ENCODE data around the gene PLEKHG3. TPM values are rescaled to one million over a fixed set of nuclear protein-coding genes. Genes with fewer than 3 reads are reported as not detected.

Gene PLEKHG3
- total RNA-seq, 2 donors from 2014 or later, result 57.8 to 69.7 TPM

DNA sequence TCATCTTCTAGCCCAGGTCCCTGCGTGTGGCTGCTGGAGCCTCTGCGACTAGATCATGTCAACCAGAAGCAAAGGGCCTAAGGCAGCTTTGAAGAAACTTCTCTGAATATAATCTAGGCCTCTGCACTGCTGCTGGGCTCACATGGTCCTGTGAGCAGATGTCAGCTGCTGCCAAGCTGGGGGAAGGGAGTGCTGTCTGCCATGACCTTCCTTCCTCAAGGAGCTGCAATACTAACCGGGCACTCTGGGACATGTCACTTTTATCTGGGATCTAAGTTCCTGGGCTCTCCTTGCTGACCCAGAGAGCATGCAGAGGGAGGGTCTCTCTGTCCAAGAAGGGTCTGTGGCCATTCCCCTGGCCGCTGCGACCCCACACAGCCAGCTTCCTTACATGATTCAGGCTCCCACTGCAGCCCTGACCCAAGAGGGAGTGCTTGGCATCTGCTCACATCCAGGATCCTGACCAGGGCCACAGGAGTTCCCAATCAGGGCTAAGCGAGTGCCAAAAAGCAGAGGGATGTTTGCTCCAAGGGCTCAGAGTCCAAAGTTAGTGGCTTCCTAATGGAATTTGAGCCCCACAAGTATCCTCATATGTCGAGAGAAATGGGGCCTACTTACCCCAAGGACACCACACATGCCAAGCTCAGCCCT lies 74.0 kb downstream of the PLEKHG3 start:
- H3K27ac ChIP-seq, result no peak overlapping the region
- no peak for DNase-seq (ENCODE audit: low spot score)
- H3K4me1 ChIP-seq (replicated peaks), result no peaks in the 10 kb centered on the region
- H3K27me3 ChIP-seq (replicated peaks; ENCODE audit: insufficient read depth), result no peaks in the 10 kb centered on the region
- WGBS, result 83% methylated on average over 7 of the region's 7 CpGs
- H3K36me3 ChIP-seq, result no peaks in the 10 kb centered on the region
- TF ChIP-seq, protein P1, sequence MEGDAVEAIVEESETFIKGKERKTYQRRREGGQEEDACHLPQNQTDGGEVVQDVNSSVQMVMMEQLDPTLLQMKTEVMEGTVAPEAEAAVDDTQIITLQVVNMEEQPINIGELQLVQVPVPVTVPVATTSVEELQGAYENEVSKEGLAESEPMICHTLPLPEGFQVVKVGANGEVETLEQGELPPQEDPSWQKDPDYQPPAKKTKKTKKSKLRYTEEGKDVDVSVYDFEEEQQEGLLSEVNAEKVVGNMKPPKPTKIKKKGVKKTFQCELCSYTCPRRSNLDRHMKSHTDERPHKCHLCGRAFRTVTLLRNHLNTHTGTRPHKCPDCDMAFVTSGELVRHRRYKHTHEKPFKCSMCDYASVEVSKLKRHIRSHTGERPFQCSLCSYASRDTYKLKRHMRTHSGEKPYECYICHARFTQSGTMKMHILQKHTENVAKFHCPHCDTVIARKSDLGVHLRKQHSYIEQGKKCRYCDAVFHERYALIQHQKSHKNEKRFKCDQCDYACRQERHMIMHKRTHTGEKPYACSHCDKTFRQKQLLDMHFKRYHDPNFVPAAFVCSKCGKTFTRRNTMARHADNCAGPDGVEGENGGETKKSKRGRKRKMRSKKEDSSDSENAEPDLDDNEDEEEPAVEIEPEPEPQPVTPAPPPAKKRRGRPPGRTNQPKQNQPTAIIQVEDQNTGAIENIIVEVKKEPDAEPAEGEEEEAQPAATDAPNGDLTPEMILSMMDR (IDR thresholded peaks at IDR 0.05), result no peak
- TF ChIP-seq POLR2A (IDR thresholded peaks at IDR 0.05) (no peak), POLR2AphosphoS5 (IDR thresholded peaks at IDR 0.05) (no peak)
- intact Hi-C loops (cut with DNase I), result no loop called here
- H3K9me3 ChIP-seq, result no peaks in the 10 kb centered on the region
- H3K4me3 ChIP-seq, result no peak overlapping the region

DNA sequence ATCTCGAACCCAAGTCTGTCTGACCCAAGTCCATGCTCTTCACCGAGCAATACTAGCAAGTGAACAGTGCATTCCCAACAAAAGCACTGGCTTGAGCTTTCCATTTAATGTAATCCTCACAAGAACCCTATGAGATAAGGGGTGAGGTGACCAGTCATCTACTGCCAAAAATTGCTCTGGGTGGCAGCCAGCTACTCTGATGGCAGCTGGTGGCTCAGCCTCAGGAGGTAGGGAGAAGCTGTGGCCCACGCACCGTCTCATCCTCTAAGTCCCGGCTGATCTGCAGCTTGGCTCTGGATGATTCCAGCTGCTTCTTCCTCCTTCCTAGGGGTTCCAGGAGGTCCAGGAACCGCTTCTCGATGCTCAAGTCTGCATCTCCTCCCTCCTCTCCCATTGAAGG lies 75.2 kb downstream of the PLEKHG3 start:
- TF ChIP-seq POLR2A (IDR thresholded peaks at IDR 0.05) (no peak), POLR2AphosphoS5 (IDR thresholded peaks at IDR 0.05) (no peak)
- TF ChIP-seq, protein P1 (IDR thresholded peaks at IDR 0.05), result no peak
- H3K9me3 ChIP-seq, result no peaks in the 10 kb centered on the region
- no peak overlapping the region for H3K27ac ChIP-seq
- H3K4me3 ChIP-seq, result no peak overlapping the region
- no peak for DNase-seq (ENCODE audit: low spot score)
- no peaks in the 10 kb centered on the region for H3K4me1 ChIP-seq (replicated peaks)
- intact Hi-C loops (cut with DNase I), result no loop called here
- H3K36me3 ChIP-seq, result no peaks in the 10 kb centered on the region
- 94% methylated on average over 7 of the region's 7 CpGs for WGBS
- no peaks in the 10 kb centered on the region for H3K27me3 ChIP-seq (replicated peaks; ENCODE audit: insufficient read depth)

DNA sequence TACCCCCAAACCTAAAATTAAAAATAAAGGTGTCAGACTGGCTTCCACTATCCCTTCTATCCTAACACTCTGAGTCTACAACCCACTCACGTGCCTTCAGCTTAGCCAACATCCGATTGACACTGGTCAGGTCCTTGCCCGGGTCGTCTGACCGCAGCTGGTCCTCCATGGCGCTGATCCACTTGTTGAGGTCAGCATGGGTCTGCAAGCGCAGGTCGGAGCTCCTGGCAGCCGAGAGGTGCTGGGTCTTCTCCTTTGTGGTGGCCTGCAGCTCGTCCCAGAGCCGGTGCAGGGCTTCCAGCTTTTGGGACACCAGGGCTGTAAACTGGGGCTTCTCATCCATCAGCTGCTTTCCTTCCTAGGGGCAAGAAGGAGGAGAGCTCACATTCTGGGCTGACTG lies 78.0 kb downstream of the PLEKHG3 start:
- Histone ChIP-seq H3K4me3 (no peak overlapping the region), H3K9me3 (no peaks in the 10 kb centered on the region), H3K27ac (no peak overlapping the region), H3K36me3 (no peaks in the 10 kb centered on the region), H3K27me3 (replicated peaks; ENCODE audit: insufficient read depth) (no peaks in the 10 kb centered on the region), H3K4me1 (replicated peaks) (no peaks in the 10 kb centered on the region)
- no peak for TF ChIP-seq POLR2A (IDR thresholded peaks at IDR 0.05)
- TF ChIP-seq POLR2AphosphoS5 (IDR thresholded peaks at IDR 0.05), result no peak
- TF ChIP-seq, protein P1 (IDR thresholded peaks at IDR 0.05), result no peak
- intact Hi-C loops (cut with DNase I), result no loop called here
- WGBS, result 92% methylated on average over 11 of the region's 11 CpGs
- DNase-seq (ENCODE audit: low spot score), result no peak

DNA sequence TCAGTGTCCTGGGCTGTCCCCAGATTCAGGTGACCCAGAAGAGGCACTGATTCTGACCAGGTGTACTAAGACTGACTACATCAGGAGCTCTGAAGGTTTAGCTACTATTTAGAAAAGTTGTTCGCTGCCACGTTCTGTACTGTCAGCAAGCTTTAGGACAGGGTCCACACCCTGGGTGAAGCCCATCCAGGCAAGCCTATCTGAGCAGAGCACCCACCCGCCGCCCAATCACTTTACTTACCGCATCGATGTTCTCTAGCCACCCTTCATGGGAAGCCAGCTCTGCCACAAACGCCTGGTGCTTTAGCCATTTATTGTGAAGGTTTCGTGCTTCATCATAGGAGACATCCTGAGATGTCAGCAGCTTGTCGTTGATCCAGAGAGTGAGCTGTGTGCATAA lies 79.8 kb downstream of the PLEKHG3 start:
- no peaks in the 10 kb centered on the region for H3K9me3 ChIP-seq
- no peaks in the 10 kb centered on the region for H3K36me3 ChIP-seq
- no peak for DNase-seq (ENCODE audit: low spot score)
- H3K4me1 ChIP-seq (replicated peaks), result no peaks in the 10 kb centered on the region
- intact Hi-C loops (cut with DNase I), result no loop called here
- H3K4me3 ChIP-seq, result no peak overlapping the region
- TF ChIP-seq, protein P1 (IDR thresholded peaks at IDR 0.05), result no peak
- TF ChIP-seq POLR2AphosphoS5 (IDR thresholded peaks at IDR 0.05), result no peak
- TF ChIP-seq POLR2A (IDR thresholded peaks at IDR 0.05), result no peak
- no peak overlapping the region for H3K27ac ChIP-seq
- H3K27me3 ChIP-seq (replicated peaks; ENCODE audit: insufficient read depth), result no peaks in the 10 kb centered on the region
- WGBS, result 97% methylated on average over 9 of the region's 9 CpGs
